NK-92 (cell line): ENCODE measurements around the gene EDARADD.
"Not testable (repeated sequence)": the region's sequence is repeated elsewhere in the genome, so short reads cannot be mapped to it uniquely, and the experiment has no call there.

Experiments used
- DNase-seq: peaks from one replicate; lab custom pipeline; 2025; ENCODE audit not compliant: unreplicated experiment; lab: John Stamatoyannopoulos, UW

Gene EDARADD

DNA sequence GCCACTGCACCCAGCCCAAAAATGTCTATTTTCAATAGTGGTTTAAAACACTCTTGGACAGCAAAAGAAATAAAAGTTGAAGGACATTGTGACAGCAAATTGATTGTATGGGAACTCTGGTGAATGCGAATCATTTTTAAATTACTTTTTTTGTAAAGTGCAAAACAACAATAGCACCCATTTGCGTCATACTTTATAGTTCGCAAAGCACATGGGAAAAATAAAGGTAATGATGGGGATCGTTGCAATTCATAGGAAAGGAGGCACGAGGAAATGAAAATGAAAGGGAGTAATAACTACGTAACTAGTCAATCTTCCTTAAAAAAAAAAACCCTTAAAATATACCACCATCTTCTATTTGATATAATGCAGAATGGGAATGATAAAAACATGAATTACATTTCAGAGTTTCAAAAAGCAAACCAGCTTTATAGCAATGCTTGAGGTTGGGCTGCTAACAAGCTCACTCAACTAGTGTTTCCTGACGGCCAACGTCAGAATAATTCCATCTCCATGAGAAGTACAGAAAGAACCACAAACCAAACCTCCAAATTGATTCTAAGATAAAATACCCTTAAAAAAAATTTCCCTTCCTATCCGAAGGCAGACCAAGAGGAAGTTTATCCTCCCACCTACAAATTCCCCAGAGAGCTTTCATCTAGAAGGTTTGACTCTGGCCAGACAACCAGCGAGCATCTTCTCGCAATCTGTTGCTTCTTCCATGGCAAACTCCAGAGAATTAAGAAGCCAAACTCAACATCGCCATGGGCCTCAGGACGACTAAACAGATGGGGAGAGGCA, at the start of gene EDARADD:
Gene EDARADD, plus strand, starts transcription at position 606 of the 801 bp plus-strand sequence. Its CDS starts 159 bp downstream, at position 765.
- DNase-seq: no peak

DNA sequence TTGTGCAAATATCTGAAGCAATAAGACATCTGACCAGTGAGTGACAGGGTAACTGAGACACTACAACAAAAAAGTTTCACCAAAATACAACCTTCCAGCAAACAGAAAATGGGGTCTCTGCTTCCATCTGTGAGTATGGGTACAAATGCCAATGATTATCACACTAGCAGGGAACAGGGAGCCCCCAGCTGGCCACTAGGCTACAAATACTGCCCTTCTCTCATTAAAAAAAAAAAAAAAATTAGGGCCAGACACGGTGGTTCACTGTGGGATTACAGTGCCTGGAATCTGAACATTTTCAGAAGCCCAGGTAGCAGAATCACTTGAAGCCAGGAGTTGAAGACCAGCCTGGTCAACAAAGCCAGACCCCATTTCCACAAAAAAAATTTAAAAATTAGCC, 48.4 kb upstream of the EDARADD start:
- DNase-seq: no peak

DNA sequence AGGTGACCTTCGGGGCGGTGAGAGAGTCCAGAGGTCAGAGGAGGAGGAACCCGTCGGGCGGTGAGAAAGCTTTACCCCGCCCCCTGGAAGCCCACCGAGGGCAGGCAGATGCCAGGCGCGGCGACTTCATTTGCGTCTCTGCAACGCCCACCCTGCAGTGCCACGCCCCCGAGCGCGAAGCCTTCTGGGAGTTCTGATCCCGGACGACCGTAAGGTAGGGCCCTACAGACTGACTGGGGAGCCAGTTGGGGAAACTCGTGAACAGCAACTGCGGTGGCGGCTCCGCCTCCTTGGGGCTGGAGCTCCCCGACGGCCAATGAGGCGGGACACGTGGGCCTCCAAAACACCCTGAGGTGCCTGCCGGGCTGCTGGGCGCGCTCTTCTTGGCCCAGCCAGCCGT, 46.0 kb upstream of the EDARADD start:
- DNase-seq: no peak

DNA sequence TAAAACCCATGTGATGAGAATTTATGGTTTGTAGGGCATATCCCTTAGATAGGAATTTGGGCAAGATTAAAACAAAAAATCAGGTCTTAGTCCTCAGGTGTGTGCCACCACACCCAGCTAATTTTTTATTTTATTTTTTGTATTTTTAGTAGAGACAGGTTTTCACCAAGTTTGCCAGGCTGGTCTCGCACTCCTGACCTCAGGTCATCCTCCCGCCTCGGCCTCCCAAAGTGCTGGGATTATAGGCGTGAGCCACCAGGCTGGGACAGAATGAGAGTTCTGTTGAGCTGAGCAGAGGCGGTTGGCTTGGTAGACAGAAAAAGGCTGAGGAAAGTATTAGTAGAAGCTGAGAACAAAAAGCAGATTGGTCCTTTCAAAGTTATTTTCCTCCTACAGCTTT, 43.8 kb upstream of the EDARADD start:
- no peak for DNase-seq

DNA sequence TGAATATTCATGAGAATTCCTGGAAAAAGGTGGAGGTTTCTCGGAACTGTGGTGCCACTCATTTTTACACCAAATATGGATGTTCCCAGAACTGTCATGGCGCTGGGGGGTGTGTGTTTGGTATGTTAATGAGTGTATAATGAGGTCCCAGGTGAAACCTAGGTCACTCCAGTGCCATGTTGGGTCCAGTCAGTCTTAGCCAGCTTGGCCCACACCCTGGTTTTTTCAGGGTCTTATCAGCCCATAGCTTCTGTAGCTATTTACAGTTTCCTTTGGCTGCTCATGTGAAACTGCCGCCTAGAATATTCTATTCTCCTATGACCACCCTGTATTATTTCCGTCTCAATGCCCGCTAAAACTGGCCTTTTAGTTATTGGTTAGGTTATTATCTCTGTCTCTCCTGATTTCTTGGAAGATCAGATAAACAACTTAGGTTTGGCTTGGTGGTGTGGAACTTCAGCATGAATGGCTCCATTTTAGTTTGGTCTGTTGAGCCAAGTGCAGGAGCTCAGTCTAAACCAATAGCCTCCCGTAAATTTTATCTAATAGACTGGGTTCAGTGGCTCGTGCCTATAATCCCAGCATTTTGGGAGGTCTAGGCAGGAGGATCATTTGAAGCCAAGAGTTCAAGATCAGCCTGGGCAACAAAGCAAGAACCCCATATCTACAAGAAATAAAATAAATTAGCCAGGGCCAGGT, 42.1 kb upstream of the EDARADD start:
- DNase-seq: no peak

DNA sequence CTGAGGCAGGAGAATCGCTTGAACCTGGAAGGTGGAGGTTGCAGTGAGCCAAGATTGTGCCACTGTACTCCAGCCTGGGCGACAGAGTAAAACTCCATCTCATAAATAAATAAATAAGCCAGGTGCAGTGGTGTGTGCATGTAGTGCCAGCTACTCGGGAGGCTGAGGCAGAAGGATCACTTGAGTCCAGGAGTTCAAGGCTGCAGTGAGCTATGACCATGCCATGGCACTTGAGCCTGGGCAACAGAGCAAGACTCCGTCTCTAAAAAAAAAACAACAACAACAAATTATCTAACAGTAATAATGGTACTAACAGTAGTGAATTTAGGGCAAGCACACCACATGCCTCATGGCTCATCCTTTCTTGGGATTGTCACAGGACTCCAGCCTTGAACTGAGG, 41.3 kb upstream of the EDARADD start:
- DNase-seq: not testable (repeated sequence)

DNA sequence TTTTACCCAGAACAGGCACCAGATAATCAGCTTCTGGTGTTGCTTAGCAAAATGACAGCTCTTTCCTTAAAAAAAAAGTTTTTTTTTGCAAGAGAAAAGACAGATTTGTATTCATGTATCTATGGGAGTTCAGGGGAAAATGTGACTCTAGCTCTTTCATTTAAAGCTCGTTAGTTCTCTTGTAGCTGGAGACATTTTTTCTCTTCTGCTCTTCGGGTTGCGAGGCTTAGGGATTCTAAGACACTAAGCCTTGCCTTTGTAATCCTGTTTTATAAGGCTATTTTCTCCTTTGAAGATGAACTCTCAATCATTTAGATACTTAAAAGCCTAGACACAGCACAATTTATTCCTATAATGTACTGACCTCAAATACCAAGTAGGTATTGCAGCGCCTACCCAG, 40.3 kb upstream of the EDARADD start:
- DNase-seq: no peak

DNA sequence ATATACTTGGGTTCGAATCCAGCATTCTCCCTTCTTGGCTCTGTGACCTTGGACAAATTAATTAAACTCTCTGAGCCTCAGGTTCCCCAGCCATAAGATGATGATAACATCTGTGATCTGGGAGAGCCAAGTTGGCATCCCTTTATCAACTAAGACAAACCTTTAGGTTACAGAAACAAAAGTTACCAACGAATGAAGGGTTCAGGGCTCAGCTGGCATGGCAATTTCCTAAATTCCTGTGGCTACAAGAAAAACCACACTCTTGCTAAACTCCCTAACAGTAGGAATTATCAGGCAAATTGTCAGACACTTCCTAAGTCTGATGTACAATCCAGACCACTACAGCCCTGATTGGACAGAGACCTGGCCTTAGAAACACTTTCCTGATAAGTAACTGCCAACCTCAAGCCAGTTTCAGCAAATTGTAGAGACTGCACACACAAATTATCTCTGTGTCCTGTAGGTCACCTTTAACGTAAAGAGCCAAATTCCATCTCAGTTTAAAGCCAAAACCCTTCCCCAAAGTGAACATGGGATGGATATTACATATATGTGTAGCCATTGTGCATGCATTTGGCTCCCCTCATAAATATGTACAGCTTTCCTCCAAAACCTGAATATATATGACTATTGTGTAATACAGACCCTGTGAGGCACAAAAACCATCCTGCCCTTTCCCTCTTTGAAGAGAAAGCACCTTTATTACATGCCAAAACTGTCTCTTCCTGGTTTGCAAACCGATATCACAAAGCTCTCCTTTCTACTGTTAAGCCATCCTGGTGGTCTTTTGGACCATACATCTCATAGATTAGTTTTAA, 39.5 kb upstream of the EDARADD start:
- no peak for DNase-seq

DNA sequence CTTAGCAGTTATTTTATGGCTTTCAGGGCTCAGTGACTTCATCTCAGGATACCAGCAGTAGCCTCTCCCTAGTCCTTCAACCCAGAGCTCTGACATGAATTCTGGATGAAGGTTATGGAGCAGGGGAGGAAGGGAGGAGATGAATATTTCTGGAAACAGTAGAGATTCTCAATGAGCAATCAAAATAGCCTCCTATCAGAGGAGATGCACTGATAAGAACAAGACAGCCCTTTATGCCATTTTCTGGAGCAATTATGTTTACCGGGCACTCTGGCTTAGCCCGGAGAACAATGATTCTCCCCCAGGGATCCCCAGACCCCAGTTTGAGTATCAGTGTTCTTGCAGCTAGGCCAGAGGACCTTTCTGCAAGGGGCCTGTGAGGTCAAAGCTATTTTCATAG, 37.9 kb upstream of the EDARADD start:
- no peak for DNase-seq

DNA sequence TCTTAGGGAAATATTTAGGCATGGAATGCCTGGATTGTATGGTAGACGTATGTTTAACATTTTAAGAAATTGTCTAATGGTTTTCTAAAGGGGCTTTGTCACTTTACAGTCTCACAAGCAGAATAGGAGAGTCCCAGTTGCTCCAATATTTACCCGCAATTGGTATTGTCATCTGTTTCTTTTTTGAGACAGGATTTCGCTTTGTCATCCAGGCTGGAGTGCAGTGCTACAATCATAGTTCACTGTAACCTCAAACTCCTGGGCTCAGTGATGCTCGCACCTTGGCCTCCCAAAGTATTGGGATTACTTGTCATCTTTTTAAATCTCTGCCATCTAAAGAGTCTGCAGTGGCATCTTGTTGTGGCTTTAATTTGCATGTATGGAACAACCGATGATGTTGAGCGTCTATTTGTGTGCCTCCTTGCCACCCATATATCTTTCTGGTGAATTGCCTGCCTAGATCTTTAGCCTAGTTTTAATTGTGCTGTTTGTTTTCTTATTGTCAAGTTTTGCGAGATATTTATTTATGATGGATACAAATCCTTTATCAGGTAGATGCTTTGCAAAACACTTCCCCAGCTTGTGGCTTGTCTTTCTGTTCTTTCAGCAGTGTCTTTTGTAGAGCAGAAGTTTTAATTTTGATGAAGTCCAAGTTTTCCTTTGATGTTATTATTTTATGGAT, 32.0 kb upstream of the EDARADD start:
- no peak for DNase-seq

DNA sequence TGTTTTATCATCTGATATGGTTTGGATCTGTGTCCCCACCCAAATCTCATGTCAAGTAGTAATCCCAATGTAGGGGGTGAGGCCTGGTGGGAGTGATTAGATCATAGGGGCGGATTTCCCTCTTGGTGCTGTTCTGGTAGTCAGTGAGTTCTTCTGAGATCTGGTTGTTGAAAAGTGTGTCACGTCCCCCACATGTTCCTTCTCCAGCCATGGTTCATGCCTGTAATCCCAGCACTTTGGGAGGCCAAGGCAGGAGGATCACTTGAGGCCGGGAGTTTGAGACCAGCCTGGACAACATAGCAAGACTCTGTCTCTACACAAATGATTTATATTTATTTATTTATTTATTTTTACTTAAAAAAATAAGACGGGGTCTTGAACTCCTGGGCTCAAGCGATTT, 30.8 kb upstream of the EDARADD start:
- no peak for DNase-seq

DNA sequence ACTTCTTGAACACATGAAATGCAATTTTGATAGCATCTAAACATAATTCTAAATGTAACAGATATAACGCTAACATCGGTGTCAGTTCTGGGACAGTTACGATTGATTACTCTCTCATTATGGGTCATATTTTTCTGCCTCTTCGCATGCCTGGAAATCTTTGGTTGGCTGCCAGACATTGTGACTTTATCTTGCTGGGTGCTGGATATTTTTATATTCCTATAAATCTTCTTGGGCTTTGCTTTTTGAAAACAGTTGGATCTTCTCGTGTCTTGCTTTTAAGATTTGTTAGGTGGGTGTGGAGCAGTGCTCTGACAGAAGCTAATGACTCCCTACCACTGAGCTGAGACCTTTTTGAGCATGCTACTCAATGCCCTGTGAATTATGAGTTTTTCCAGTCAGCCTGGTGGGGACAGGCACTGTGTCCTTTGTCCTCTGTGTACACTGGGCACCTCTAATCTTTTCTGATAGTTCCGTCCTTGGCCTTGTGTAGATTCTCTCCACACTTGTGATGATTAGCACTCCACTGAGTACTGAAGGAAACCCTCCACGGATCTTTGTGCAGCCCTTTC, 28.0 kb upstream of the EDARADD start:
- DNase-seq: no peak

DNA sequence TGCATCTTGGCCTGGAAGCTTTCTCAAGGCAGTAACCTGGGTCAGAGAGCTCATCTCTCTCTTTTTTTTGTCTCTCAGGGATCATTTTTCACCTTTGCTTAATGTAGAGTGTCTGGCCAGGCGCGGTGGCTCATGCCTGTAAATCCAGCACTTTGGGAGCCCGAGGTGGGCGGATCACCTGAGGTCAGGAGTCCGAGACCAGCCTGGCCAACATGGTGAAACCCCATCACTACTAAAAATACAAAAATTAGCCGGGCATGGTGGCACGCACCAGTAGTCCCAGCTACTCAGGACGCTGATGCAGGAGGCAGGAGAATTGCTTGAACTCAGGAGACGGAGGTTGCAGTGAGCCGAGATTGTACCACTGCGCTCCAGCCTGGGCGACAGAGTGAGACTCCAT, 27.4 kb upstream of the EDARADD start:
- not testable (repeated sequence) for DNase-seq

DNA sequence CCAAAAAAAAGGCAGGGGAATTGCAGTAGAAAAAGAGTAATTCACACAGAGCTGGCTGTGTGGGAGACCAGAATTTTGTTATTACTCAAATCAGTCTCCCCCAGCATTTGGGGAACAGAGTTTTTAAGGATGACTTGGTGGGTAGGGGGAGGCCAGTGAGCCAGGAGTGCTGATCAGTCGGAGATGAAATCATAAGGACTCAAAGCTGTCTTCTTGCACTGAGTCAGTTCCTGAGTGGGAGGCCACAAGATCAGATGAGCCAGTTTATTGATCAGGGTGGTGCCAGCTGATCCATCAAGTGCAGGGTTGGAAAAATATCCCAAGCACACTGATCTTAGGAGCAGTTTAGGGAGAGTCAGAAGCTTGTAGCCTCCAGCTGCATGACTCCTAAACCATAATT, 23.7 kb upstream of the EDARADD start:
- no peak for DNase-seq

DNA sequence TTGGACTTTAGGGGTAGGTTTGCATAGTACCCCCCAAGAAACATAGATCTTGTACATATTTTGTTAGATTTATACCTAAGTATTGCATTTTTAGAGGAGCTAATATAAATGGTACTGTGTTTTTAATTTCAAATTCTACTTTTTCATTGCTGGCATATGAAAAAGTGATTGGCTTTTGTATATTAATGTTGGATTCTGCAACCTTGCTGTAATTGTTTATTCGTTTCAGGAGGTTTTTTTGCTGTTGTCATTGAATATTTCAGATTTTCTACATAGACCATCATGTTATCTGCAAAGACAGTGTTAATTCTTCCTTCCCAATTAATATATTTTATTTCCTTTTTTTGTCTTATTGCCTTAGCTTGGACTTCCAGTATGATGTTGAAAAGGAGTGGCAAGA, 23.0 kb upstream of the EDARADD start:
- no peak for DNase-seq

DNA sequence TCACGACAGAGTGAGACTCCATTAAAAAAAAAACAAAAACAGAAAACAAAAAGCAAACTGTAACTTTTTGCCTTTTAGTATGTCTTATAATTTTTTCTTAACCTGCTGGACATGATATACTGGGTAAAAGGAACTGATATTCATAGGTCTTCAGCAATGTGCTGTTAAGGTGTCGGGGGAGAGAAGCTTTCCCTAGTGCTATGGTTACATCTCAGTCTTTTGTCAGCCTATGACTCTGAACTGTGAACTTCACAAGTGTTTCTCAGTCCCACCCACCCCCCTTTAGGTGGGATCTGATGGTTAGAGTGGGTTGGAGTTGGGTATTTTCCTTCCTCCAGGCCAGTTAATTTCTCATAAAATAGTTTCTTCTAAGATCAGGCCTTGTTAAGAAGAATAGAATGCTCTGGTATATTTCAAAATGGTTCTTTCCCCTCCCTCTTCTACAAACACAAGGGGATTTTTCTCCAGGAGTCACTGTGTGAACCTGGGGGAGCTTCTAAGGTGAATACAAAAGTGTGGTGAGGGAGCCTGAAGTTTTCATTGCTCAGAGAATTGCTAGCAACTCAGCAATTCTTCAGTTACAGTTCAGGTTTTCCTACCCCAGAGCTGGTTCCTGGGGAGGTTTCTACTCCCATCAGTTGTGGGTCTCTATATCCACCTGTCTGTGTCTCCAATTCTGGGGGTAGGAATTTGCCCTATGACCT, 16.1 kb upstream of the EDARADD start:
- no peak for DNase-seq

DNA sequence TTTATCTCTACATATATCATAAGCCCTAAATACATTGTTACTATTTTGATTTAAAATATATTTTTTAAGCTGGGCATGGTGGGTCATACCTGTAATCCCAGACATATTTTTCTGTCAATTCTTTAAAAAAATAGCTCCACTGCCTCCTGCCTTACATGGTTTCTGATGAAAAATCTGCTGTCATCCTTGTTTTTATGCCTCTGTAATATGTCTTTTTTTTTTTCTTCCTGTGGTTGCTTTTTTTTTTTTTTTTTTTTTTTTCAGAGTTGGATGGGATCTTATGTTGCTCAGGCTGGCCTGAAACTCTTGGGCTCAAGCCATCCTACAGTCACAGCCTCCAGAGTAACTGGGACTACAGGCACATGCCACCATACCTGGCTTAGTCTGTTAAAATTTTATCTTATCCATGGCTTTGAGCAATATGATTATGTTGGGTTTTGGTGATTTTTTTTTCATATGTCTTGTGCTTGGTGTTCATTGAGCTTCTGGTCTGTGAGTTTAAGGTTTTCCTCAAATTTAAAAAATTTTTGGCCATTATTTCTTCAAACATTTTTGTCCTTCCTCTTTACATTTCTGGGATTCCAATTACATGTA, 12.4 kb upstream of the EDARADD start:
- DNase-seq: no peak

DNA sequence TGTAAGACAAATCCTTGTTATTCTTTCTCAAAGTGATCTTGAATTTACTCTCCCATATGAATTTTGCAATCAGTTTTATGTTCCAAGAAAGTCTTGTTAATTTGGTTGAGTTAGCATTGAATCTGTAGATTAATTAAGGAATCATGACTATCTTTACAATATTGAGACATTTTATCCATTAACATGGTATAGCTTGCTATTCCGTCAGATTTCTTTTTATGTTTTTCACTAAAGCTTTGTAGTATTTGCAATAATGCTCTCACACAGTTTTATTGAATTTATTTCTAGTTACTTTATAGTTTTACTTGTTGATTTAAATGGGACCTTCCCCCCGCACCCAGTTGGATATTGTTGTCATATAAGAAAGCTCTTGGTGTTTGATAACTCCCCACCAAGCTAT, 5.8 kb upstream of the EDARADD start:
- DNase-seq: no peak

DNA sequence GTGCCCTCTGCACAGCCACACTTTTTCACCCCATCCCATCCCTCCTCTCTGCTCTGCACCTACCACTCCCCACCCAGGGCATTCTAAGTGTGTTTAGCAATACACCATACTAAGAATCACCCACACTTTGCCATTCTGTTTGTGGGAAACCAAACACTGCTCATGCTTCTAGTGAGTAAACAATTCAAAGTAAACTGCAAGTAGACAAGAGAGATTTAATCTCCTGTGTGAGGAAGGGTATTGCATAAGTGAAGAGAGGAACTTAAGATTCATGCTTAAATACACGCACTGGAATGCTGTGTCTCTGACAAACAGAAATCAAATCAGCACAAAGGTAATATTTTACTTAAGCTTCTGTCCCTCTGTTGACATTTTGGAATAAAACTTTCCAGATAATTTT, 4.8 kb upstream of the EDARADD start:
- DNase-seq: no peak

DNA sequence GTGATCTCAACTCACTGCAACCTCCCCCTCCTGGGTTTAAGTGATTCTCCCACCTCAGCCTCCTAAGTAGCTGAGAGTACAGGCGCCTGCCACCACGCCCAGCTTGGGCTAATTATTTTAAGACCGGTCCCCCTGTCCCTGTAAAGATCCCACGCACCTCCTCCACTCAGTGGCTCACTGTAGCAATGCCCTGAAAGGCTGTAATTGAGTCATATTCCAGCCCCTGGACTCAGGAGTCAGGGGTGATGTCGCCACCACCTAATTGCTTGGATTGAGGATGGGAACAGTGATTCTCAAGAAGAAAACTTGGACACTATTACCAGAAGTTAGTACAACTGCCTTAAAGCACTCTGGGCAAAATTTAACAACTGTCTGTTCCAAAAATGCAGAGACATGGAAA, 3.1 kb upstream of the EDARADD start:
- DNase-seq: no peak
